Stimulated activated CD4-positive, alpha-beta T cell treated with anti-CD3 and anti-CD28 coated beads, Interleukin-4, amount 100 ng/mL, for 4 hours (primary cell): ENCODE data around the gene CENPO.
"Not testable (repeated sequence)": the region's sequence is repeated elsewhere in the genome, so short reads cannot be mapped to it uniquely, and the experiment has no call there.

Source experiments
- DNase-seq, 2 experiments: peaks; one replicate each; pipeline ENCODE4 v3.0.0-alpha.2; 2020

Gene CENPO

GRCh38 chr2:24791452-24791851, 1.8 kb upstream of the CENPO start:
- DNase-seq = no peak

- no peak for DNase-seq
These were observed 717 bp upstream of the CENPO start for GRCh38 chr2:24792542-24792873.

- no peak for DNase-seq
These were observed 673 bp downstream of the CENPO start for GRCh38 chr2:24793761-24794435.

- no peak for DNase-seq
These were observed 4.4 kb downstream of the CENPO start for GRCh38 chr2:24797644-24798043.

- not testable (repeated sequence) for DNase-seq
These were observed 7.3 kb downstream of the CENPO start for GRCh38 chr2:24800487-24800886.

- not testable (repeated sequence) for DNase-seq
These were observed 12.8 kb downstream of the CENPO start for GRCh38 chr2:24805811-24806660.

GRCh38 chr2:24806661-24807036, 13.4 kb downstream of the CENPO start:
- DNase-seq = no peak

- no peak for DNase-seq
These were observed 16.2 kb downstream of the CENPO start for GRCh38 chr2:24809316-24810007.

GRCh38 chr2:24813691-24814137, 20.5 kb downstream of the CENPO start:
- no peak for DNase-seq

- DNase-seq = no peak
These were observed 21.3 kb downstream of the CENPO start for GRCh38 chr2:24814516-24814915.

GRCh38 chr2:24815171-24815570, 21.9 kb downstream of the CENPO start:
- no peak for DNase-seq

GRCh38 chr2:24816404-24816803, 23.2 kb downstream of the CENPO start:
- no peak for DNase-seq

GRCh38 chr2:24816884-24817283, 23.7 kb downstream of the CENPO start:
- DNase-seq = no peak

- DNase-seq = no peak
These were observed 25.5 kb downstream of the CENPO start for GRCh38 chr2:24818721-24819167.

GRCh38 chr2:24819442-24820174, 26.4 kb downstream of the CENPO start:
- DNase-seq = no peak

GRCh38 chr2:24820175-24820513, 26.9 kb downstream of the CENPO start:
- DNase-seq = no peak

- no peak for DNase-seq
These were observed 27.6 kb downstream of the CENPO start for GRCh38 chr2:24820598-24821432.

- no peak for DNase-seq
These were observed 28.2 kb downstream of the CENPO start for GRCh38 chr2:24821433-24821891.

GRCh38 chr2:24822049-24822706, 29.0 kb downstream of the CENPO start:
- no peak for DNase-seq

GRCh38 chr2:24824071-24824588, 30.9 kb downstream of the CENPO start:
- DNase-seq = no peak
